Fibroblast of skin of left quadriceps (primary cell): ENCODE measurements around the gene XKR7.

Source experiments
- DNase-seq, 2 experiments: peaks; one replicate each; pipeline ENCODE4 v3.0.0-alpha.2; 2013; ENCODE audit warnings: low read depth in 2 of 2

Gene XKR7

DNA sequence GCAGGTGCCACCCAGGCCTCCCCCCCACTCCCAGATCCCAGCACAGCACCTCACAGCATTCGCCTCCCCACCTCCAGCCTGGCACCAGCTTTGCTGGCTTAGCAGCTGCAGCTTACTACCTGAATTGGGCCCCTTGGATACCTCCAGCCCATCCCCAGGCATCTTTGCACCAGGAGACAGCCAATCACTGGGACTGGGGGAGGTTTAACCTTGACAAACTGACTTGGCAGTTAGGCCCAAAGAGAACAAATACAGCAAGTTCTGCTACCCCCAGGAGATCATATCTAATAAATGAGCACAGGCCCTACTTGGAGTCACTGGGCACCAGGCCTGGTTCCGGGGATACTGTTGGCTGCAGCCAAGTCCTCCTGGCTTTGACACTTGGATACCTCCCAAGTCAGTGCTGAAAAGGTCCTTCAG is 24.9 kb upstream of the XKR7 start:
- no peak for DNase-seq

GRCh38 chr20:31945319-31945718 is 22.6 kb upstream of the XKR7 start:
- DNase-seq = no peak

DNA sequence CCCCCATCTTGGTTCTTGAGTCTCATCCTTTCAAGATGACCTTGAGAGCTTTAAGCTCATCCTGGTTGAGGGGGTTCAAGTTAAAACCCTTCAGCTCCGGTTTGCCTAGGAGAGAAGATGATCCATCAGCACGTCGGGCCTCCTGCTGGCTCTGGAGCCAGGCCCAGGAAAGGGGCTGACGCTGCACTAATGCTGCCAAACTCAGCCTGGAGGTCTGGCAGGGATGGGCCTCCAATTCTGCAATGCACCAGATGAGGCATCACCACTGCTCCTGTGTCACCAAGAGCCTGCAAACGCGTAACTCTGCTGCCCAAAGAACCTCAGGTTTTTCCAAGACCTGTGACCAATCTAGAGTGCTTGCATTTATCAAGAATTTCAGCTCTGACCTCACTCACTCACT is 22.2 kb upstream of the XKR7 start:
- DNase-seq = no peak

GRCh38 chr20:31948008-31948407 is 19.9 kb upstream of the XKR7 start:
- no peak for DNase-seq

- DNase-seq = no peak
Measured at GRCh38 chr20:31949877-31950646, 17.9 kb upstream of the XKR7 start.

- no peak for DNase-seq
Measured at GRCh38 chr20:31951203-31951529, 16.8 kb upstream of the XKR7 start.

GRCh38 chr20:31951530-31952453 is 16.2 kb upstream of the XKR7 start, which contains the start of gene PDRG1:
PDRG1 (minus strand) TSS chr20:31952046; CDS start chr20:31951961, 85 bp downstream.
- DNase-seq = peak; percentile 90

GRCh38 chr20:31953556-31954148 is 14.3 kb upstream of the XKR7 start:
- no peak for DNase-seq

GRCh38 chr20:31954500-31954899 is 13.5 kb upstream of the XKR7 start:
- no peak for DNase-seq

- no peak for DNase-seq
Measured at GRCh38 chr20:31956556-31957526, 11.1 kb upstream of the XKR7 start.

DNA sequence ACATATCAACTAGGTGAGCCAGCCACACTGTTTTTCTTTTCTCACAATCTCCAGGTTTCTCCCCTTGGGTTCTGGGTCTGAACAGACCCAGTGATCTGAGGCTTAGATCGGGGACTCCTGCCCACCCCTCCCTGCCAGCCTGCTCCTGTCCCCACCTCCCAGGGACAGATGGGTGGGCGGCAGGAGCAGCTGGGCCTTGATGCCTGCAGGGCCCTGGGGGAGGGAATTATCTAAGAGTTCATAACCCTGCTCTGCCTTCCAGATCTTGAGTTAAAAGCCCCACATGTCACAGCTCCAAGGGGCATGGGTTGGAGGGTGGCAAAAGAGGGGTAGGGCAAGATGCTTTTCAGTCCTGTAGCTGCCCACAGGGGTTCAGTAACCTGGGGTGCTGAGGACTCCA is 5.2 kb upstream of the XKR7 start:
- DNase-seq = no peak

GRCh38 chr20:31963889-31964288 is 4.1 kb upstream of the XKR7 start:
- DNase-seq = no peak

- no peak for DNase-seq
Measured at GRCh38 chr20:31966991-31967655, 828 bp upstream of the XKR7 start.

DNA sequence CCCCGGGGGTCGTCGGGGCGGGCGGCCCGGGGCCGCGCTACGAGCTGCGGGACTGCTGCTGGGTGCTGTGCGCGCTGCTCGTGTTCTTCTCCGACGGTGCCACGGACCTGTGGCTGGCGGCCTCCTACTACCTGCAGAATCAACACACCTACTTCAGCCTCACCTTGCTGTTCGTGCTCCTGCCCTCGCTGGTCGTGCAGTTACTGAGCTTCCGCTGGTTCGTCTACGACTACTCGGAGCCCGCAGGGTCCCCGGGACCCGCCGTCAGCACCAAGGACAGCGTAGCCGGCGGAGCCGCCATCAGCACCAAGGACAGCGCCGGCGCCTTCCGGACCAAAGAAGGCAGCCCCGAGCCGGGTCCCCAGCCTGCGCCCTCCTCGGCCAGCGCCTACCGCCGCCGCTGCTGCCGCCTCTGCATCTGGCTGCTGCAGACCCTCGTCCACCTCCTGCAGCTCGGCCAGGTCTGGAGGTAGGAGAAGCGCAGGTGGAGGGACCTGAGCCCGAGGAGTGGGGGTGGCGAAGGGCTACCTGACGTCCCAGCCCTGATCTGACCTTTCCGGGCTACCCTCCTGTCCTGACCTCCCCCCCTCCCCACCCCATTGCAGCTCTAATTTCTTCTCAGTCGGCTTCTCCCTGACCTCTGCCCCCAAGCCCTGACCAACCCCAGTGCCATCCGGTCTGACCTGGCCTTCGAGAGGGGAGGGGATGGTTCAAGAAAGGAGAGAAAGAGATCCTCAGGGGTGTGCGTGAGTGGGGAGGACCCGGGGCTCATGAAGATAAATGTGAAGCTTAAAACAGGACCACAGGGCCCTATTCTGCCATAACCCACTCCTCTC is 558 bp downstream of the XKR7 start:
- peak; percentile 18 to 21 for DNase-seq

GRCh38 chr20:31969991-31970390 is 2.0 kb downstream of the XKR7 start:
- no peak for DNase-seq

DNA sequence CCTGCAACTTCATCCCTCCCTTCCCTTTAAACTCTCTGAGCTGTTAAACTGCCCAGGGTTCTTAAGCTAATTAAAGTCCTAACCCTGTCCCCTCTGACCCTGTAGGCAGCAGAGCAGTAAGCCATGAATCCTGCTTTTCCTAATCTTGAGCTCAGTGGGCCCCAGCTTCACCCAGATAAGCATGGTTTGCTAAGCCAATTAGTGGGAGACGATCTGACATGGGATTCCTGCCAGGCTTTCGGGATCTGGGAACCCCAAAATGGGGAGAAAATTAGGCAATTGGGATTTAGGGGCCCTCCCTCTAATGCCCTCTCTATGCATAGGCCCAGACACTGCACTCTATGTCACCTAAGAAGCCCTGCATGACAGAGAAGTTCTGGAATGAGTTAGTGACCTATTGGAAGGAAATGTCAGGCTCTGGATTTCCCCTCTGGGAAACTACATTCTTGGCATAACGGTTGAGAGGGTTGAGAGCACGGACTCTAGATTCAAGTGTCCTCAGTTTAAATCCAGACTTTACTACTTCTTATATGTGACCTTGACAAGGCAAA is 4.6 kb downstream of the XKR7 start:
- no peak for DNase-seq

DNA sequence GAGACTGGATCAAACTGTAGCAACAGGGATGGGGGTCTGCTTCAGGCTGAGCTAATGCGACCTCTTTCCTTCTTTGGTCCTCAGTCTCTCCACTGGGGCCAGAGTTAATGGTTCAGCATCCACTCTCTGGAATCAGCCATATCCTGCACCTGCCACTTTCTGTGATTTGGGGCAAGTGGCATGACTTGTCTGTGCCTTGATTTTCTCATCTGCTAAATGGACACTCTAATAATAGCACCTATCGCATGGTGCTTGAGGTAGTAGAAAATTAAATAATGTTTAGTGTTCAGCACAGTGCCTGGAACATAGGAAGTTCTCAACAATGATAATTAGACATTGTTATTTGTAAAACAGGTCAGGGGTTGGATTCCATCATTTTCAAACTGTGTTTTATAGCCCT is 6.3 kb downstream of the XKR7 start:
- DNase-seq = no peak

GRCh38 chr20:31974951-31975487 is 7.1 kb downstream of the XKR7 start:
- DNase-seq = no peak

DNA sequence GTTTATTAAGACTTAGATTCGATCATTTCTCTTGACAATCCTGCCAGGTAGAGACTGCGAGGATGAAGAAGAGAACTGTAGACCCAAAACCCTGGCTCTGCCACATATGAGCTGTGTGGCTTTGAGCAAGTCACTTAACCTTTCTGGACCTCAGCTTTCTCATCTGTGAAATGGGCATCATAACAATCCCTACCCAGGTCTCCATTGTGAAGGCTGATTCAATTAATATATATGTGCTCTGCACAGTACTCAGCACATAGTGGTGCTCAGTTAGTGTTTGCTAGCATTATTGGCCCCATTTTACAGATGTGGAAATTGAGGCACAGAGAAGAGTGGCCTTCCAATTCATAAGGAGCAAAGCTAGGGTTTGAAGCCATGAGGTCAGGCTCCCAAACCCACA is 7.9 kb downstream of the XKR7 start:
- DNase-seq = no peak
